ENCODE data around the gene PLBD2.

The PLBD2 gene

DNA sequence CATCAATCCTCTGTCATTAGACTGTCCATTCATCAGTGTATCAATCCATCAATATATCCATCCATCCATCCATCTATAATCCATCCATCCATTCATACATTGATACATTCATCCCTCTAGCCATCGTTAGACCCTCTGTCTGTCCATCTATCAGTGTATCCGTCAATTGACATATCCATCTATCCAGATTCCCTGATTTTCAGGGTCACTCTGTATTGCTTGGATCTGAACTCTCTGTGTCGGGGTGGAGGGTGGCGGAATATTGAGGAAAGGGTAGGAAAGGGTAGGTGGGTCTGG, 80.9 kb downstream of the PLBD2 start:
- no peaks in the 10 kb centered on the region for H3K36me3 ChIP-seq (ENCODE audit: control insufficient read depth, insufficient read depth, low read length)
- H3K27ac ChIP-seq (ENCODE audit: low read depth, low read length) = no peak overlapping the region
- no peaks in the 10 kb centered on the region for H3K4me1 ChIP-seq (ENCODE audit: control insufficient read depth, insufficient read depth, low read length)
- no peak overlapping the region for H3K9ac ChIP-seq (ENCODE audit: low read length)
- peaks cover 18% of the 10 kb centered on the region; the same call in 1 of the 2 replicates for H3K27me3 ChIP-seq (ENCODE audit: control insufficient read depth, insufficient read depth, low read length)
- H3K9me3 ChIP-seq (ENCODE audit: control insufficient read depth, insufficient read depth, low read depth, low read length) = no peaks in the 10 kb centered on the region
- H3K4me3 ChIP-seq (ENCODE audit: low read depth, low read length) = no peak overlapping the region

DNA sequence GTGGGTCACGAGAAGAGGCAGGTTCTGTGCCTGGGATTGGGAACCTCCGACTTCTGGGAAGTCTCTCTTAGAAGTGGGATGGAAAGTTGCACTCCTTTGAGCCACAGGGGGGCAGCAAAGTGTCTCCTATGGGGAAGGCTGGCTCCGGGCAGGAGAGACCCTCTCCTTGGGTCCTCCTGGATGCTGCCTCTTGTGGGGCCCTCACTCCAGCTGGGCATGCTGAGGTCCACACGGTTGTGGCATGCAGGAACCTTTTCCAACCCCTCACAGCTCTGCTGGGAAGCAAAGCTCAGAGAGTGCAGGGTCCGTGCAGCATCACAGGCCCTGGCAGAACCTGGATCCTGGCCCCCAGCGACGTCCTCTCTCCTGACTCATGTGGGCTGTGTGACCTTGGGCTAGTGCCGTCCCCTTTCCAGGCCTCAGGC, 81.2 kb downstream of the PLBD2 start:
- Histone ChIP-seq H3K4me1 (ENCODE audit: control insufficient read depth, insufficient read depth, low read length) (no peaks in the 10 kb centered on the region), H3K36me3 (ENCODE audit: control insufficient read depth, insufficient read depth, low read length) (no peaks in the 10 kb centered on the region), H3K9me3 (ENCODE audit: control insufficient read depth, insufficient read depth, low read depth, low read length) (no peaks in the 10 kb centered on the region), H3K27me3 (ENCODE audit: control insufficient read depth, insufficient read depth, low read length) (peaks cover 18% of the 10 kb centered on the region; the same call in 1 of the 2 replicates), H3K4me3 (ENCODE audit: low read depth, low read length) (no peak overlapping the region), H3K27ac (ENCODE audit: low read depth, low read length) (no peak overlapping the region), H3K9ac (ENCODE audit: low read length) (no peak overlapping the region)

DNA sequence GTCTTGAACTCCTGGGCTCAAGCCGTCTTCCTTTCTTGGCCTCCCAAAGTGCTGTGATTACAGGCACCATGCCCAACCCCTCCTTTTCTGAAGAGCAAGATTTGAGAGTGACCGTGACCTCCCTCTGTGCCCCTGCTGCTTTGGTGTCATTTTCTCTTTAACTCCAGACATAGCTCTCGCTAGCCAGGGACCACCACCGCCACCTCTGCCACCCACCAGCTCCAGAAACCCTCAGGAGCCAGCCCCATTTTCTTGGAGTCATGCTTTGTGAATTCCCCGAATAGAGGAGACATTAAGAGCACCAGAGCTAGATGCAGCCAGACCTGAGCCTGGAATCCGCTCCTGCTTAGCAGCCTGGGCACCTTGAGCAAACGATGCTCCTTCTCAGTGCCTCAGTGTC, 81.9 kb downstream of the PLBD2 start:
- H3K27ac ChIP-seq (ENCODE audit: low read depth, low read length) = no peak overlapping the region
- no peak overlapping the region for H3K4me3 ChIP-seq (ENCODE audit: low read depth, low read length)
- no peaks in the 10 kb centered on the region for H3K36me3 ChIP-seq (ENCODE audit: control insufficient read depth, insufficient read depth, low read length)
- no peaks in the 10 kb centered on the region for H3K9me3 ChIP-seq (ENCODE audit: control insufficient read depth, insufficient read depth, low read depth, low read length)
- no peak overlapping the region for H3K9ac ChIP-seq (ENCODE audit: low read length)
- peaks cover 18% of the 10 kb centered on the region; the same call in 1 of the 2 replicates for H3K27me3 ChIP-seq (ENCODE audit: control insufficient read depth, insufficient read depth, low read length)
- no peaks in the 10 kb centered on the region for H3K4me1 ChIP-seq (ENCODE audit: control insufficient read depth, insufficient read depth, low read length)
